ENCODE measurements around the gene PDXK. TPM values are rescaled to one million over a fixed set of nuclear protein-coding genes. Genes with fewer than 3 reads are reported as not detected.
A peak's percentile ranks its signal among the peaks of the same experiment; 100 is the strongest.

PDXK gene
- polyA plus RNA-seq, 1 donor (not counting 4 experiments of a cell fraction or from before 2014, with no cell fraction given): 144 TPM

DNA sequence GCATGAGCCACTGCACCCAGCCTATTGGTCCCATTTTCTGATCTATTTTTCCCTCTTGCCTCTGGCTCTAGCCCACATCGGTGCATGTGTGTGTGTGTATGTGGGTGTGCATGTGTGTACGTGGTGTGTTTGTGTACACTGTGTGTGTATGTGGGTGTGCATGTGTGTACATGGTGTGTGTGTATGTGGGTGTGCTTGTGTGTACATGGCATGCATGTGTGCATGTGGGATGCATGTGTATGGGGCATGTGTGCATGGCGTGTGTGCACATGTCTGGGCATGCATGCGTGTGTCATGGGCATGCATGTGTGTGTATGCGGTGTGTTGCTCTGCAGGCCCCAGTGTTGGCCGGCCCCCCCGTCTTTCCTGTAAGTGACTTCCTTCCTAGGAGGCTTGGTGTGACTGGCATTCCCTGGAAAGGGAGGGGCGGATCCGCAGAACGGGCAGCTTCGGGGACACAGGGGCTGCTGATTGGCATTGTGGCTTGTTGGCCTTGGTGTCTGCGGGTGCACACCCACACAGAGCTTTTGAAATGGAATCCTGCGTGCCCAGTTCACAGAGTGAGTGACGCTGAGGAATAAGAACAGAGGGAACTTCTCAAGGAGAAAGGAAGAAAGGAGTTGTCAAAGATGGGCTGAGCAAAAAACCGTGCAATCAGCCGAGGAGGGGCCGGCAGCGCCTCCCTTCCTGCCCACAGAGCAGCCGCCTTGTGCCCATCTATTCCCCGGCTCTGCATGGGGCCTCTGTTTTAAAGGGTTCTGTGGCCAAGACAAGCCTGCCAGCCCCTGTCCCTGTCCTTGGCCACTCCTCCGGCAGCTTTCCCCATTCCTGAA is 8.0 kb downstream of the PDXK start:
- DNase-seq (ENCODE audit: low read depth, low spot score) (no peak), FAIRE-seq (no peak)
- peaks cover 43% of the 10 kb centered on the region for H3K4me1 ChIP-seq (ENCODE audit: control insufficient read depth, extremely low read depth, insufficient read depth, low read length)
- no peaks in the 10 kb centered on the region for H3K27me3 ChIP-seq (ENCODE audit: control insufficient read depth, extremely low read depth, insufficient read depth, low read length)
- no peaks in the 10 kb centered on the region for H3K9me3 ChIP-seq (ENCODE audit: control insufficient read depth, low read depth, low read length)
- H2AFZ ChIP-seq (ENCODE audit: control insufficient read depth, low read length): no peak overlapping the region
- H3K9me1 ChIP-seq (ENCODE audit: control insufficient read depth, extremely low read depth, insufficient read depth, low read length): peaks cover 9% of the 10 kb centered on the region
- H3K4me2 ChIP-seq (ENCODE audit: control insufficient read depth, extremely low read depth, insufficient read depth, low read depth, low read length): no peak overlapping the region
- H3K79me2 ChIP-seq (ENCODE audit: control insufficient read depth, insufficient read depth, low read length): peaks cover 76% of the 10 kb centered on the region
- no peaks in the 10 kb centered on the region for H4K20me1 ChIP-seq (ENCODE audit: control insufficient read depth, extremely low read depth, insufficient read depth, low read length)
- no peak overlapping the region for H3K4me3 ChIP-seq (ENCODE audit: control insufficient read depth in 2 of 3, extremely low read depth in 1 of 3, insufficient read depth in 2 of 3, low read depth in 1 of 3, low read length in 3 of 3)
- dilution Hi-C loops (cut with MboI; ENCODE audit: extremely low pct_ligation_motif_present, low sequenced_read_pairs): no loop called here
- no peak overlapping the region for H3K27ac ChIP-seq (ENCODE audit: control insufficient read depth, insufficient read depth, low read length)
- no peak for TF ChIP-seq EZH2 (IDR thresholded peaks at IDR 0.05; ENCODE audit: low read length)
- TF ChIP-seq, protein P1, sequence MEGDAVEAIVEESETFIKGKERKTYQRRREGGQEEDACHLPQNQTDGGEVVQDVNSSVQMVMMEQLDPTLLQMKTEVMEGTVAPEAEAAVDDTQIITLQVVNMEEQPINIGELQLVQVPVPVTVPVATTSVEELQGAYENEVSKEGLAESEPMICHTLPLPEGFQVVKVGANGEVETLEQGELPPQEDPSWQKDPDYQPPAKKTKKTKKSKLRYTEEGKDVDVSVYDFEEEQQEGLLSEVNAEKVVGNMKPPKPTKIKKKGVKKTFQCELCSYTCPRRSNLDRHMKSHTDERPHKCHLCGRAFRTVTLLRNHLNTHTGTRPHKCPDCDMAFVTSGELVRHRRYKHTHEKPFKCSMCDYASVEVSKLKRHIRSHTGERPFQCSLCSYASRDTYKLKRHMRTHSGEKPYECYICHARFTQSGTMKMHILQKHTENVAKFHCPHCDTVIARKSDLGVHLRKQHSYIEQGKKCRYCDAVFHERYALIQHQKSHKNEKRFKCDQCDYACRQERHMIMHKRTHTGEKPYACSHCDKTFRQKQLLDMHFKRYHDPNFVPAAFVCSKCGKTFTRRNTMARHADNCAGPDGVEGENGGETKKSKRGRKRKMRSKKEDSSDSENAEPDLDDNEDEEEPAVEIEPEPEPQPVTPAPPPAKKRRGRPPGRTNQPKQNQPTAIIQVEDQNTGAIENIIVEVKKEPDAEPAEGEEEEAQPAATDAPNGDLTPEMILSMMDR (optimal IDR thresholded peaks at IDR 0.05 in 1 of 3, IDR thresholded peaks at IDR 0.05 in 1 of 3, conservative IDR thresholded peaks at IDR 0.05 in 1 of 3; ENCODE audit: extremely low read depth in 1 of 3, insufficient read depth in 2 of 3, low read length in 3 of 3): no peak
- no peak overlapping the region for H3K9ac ChIP-seq (ENCODE audit: control insufficient read depth, extremely low read depth, insufficient read depth, low read length)
- H3K36me3 ChIP-seq (ENCODE audit: control insufficient read depth in 2 of 2, extremely low read depth in 1 of 2, insufficient read depth in 2 of 2, low read length in 2 of 2): peaks cover 12 to 20% of the 10 kb centered on the region in 2 experiments

DNA sequence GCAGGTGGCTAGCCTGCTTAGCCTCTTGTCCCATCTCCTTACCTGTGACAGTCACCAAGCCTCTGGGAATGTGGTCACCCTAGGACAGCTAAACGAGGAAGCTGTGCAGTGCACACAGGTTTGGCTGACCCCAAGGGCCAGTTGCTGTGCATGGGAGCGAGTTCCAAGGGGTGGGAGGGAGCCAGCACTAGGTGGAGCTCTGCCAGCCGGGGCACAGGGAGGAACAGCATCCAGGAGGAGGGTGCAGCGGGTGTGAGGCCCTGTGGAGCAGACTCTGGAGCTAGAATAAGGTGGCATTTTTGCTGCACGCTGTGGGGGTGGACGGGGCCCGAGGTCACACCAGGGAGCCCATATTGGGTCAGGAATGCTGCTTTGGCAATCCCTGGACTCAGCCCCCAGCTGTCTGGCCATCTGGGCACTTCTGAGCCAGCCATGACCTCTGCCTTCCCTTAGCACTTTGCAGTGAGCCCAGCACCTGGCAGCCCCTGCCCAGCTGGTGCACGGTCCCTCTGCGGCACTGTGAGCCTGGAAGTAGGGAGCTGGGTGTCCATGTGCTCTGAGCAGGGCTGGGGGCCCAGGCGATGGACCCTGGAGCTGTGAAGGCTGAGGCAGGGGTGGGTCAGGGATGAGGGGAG is 8.7 kb downstream of the PDXK start:
- no peak for TF ChIP-seq EZH2 (IDR thresholded peaks at IDR 0.05; ENCODE audit: low read length)
- TF ChIP-seq, protein P1 (optimal IDR thresholded peaks at IDR 0.05 in 1 of 3, IDR thresholded peaks at IDR 0.05 in 1 of 3, conservative IDR thresholded peaks at IDR 0.05 in 1 of 3; ENCODE audit: extremely low read depth in 1 of 3, insufficient read depth in 2 of 3, low read length in 3 of 3): peak in 2 of 3 experiments; percentile 9 to 28
- peak overlapping the region; percentile 88 for H3K27ac ChIP-seq (ENCODE audit: control insufficient read depth, insufficient read depth, low read length)
- H3K4me1 ChIP-seq (ENCODE audit: control insufficient read depth, extremely low read depth, insufficient read depth, low read length): peaks cover 37% of the 10 kb centered on the region
- peak overlapping the region; percentile 74 for H3K4me2 ChIP-seq (ENCODE audit: control insufficient read depth, extremely low read depth, insufficient read depth, low read depth, low read length)
- H3K27me3 ChIP-seq (ENCODE audit: control insufficient read depth, extremely low read depth, insufficient read depth, low read length): no peaks in the 10 kb centered on the region
- no peak overlapping the region for H3K4me3 ChIP-seq (ENCODE audit: control insufficient read depth in 2 of 3, extremely low read depth in 1 of 3, insufficient read depth in 2 of 3, low read depth in 1 of 3, low read length in 3 of 3)
- H3K79me2 ChIP-seq (ENCODE audit: control insufficient read depth, insufficient read depth, low read length): peaks cover 75% of the 10 kb centered on the region
- peak overlapping the region; percentile 75 for H3K9ac ChIP-seq (ENCODE audit: control insufficient read depth, extremely low read depth, insufficient read depth, low read length)
- H3K9me3 ChIP-seq (ENCODE audit: control insufficient read depth, low read depth, low read length): no peaks in the 10 kb centered on the region
- H4K20me1 ChIP-seq (ENCODE audit: control insufficient read depth, extremely low read depth, insufficient read depth, low read length): no peaks in the 10 kb centered on the region
- dilution Hi-C loops (cut with MboI; ENCODE audit: extremely low pct_ligation_motif_present, low sequenced_read_pairs): no loop called here
- peaks cover 15 to 26% of the 10 kb centered on the region in 2 experiments for H3K36me3 ChIP-seq (ENCODE audit: control insufficient read depth in 2 of 2, extremely low read depth in 1 of 2, insufficient read depth in 2 of 2, low read length in 2 of 2)
- no peak overlapping the region for H2AFZ ChIP-seq (ENCODE audit: control insufficient read depth, low read length)
- FAIRE-seq: no peak
- H3K9me1 ChIP-seq (ENCODE audit: control insufficient read depth, extremely low read depth, insufficient read depth, low read length): peaks cover 9% of the 10 kb centered on the region
- no peak for DNase-seq (ENCODE audit: low read depth, low spot score)
